K562 (cell line): ENCODE results near the gene SPNS1. TPM values are rescaled to one million over a fixed set of nuclear protein-coding genes. Genes with fewer than 3 reads are reported as not detected.

Source experiments
- FIP1L1 ChIP-seq: fragments of 200-400 bp; formaldehyde crosslinking; IDR thresholded peaks from 2 replicates; pipeline ENCODE4 v1.6.1; 2018; ENCODE audit warnings: mild to moderate bottlenecking, low read depth, low read length; ENCODE audit not compliant: poor library complexity, severe bottlenecking
- GATA2 ChIP-seq: sonication (generic); formaldehyde crosslinking; IDR thresholded peaks from 2 replicates; pipeline ENCODE4 v1.4.0; 2020; ENCODE audit warnings: mild to moderate bottlenecking, missing genetic modification reagents
- HNRNPLL ChIP-seq: fragments of 200-400 bp; formaldehyde crosslinking; IDR thresholded peaks from 2 replicates; pipeline ENCODE4 v1.6.1; 2017; ENCODE audit warnings: low read length, low read depth, mild to moderate bottlenecking; ENCODE audit not compliant: poor library complexity, severe bottlenecking
- POLR2AphosphoS2 ChIP-seq: IDR thresholded peaks from 2 replicates; pipeline ENCODE4 v1.6.1; 2012; ENCODE audit warnings: low read length, improper control_type of control experiment
- PTRF ChIP-seq: fragments of 450-650 bp; IDR thresholded peaks from 2 replicates; pipeline ENCODE4 v1.6.1; 2016; ENCODE audit warnings: mild to moderate bottlenecking, missing genetic modification characterization, missing compliant biosample characterization
- RBFOX2 ChIP-seq: fragments of 200-400 bp; formaldehyde crosslinking; IDR thresholded peaks from 2 replicates; pipeline ENCODE4 v1.6.1; 2017; ENCODE audit warnings: low read depth, mild to moderate bottlenecking, low read length, moderate library complexity
- SAFB ChIP-seq: fragments of 200-400 bp; formaldehyde crosslinking; IDR thresholded peaks from 2 replicates; pipeline ENCODE4 v1.6.1; 2017; ENCODE audit warnings: low read depth, low read length, borderline replicate concordance
- TRIM24 ChIP-seq, 2 experiments: fragments of 450-650 bp; IDR thresholded peaks; 2 replicates each; pipeline ENCODE4 v1.6.1; 2016
- ZNF134 ChIP-seq: fragments of 250-450 bp; sonication (Bioruptor Pico); conservative IDR thresholded peaks from 2 replicates; pipeline ENCODE4 v1.4.0; 2020
- ZNF197 ChIP-seq: fragments of 200-800 bp; sonication (Bioruptor generic); IDR thresholded peaks from 2 replicates; pipeline ENCODE4 v1.6.1; 2016; ENCODE audit warnings: low read depth, missing genetic modification characterization, missing compliant biosample characterization
- ZNF224 ChIP-seq: sonication (generic); formaldehyde crosslinking; IDR thresholded peaks from 2 replicates; pipeline ENCODE4 v1.8.0; 2022; ENCODE audit warnings: mild to moderate bottlenecking, missing genetic modification reagents
- polyA plus RNA-seq, 8 experiments: library from polyadenylated mRNA; depleted of rRNA in 4 of 8; stranded (reverse) in 5 of 8; unstranded in 3 of 8; fragments of >200 nt; fragmentation: Nextera tagmentation in 2 of 8; fragmentation: Illumina TruSeq in 1 of 8; extraction: Ambion mirVana in 2 of 8; extraction: Trizol in 1 of 8; gene quantifications; 2 replicates each; pipeline versions ENCODE4 v1.2.1 to v1.2.3, GENCODE V29; 2011 to 2014; ENCODE audit warnings: inconsistent platforms in 1 of 8, missing spikeins in 1 of 8
- total RNA-seq, 7 experiments: library from RNA; depleted of rRNA in 6 of 7; stranded (reverse); fragments of >200 nt in 6 of 7; fragmentation: Illumina TruSeq in 2 of 7; extraction: Trizol in 2 of 7; gene quantifications; 2 replicates each; pipeline versions ENCODE4 v1.2.1 to v1.2.3, GENCODE V29; 2011 to 2021; ENCODE audit warnings: low replicate concordance in 1 of 7
- TF ChIP-seq, protein P1 (sequence below): sonication (generic); formaldehyde crosslinking; IDR thresholded peaks from 2 replicates; pipeline ENCODE4 v1.8.1; 2023; ENCODE audit warnings: mild to moderate bottlenecking, missing genetic modification reagents
- TF ChIP-seq, protein P2 (sequence below): fragments of 250-450 bp; sonication (Bioruptor Pico); IDR thresholded peaks from 2 replicates; pipeline ENCODE4 v1.6.1; 2021; ENCODE audit warnings: mild to moderate bottlenecking
- TF ChIP-seq, protein P3 (sequence below): sonication (generic); formaldehyde crosslinking; IDR thresholded peaks from 2 replicates; pipeline ENCODE4 v1.8.0; 2023; ENCODE audit warnings: mild to moderate bottlenecking, missing genetic modification reagents
- TF ChIP-seq, protein P4 (sequence below): fragments of 150-350 bp; IDR thresholded peaks from 2 replicates; pipeline ENCODE4 v1.6.1; 2014; ENCODE audit warnings: low read depth, mild to moderate bottlenecking, low read length, borderline replicate concordance
- TF ChIP-seq, protein P5 (sequence below): conservative IDR thresholded peaks from 2 replicates; pipeline ENCODE4 v1.6.1; 2011; ENCODE audit warnings: low read depth, mild to moderate bottlenecking, low read length; ENCODE audit not compliant: control insufficient read depth

Gene SPNS1
- total and polyA plus RNA-seq, 9 of the 15 experiments (the other 6 are each of a cell fraction or from before 2014, with no cell fraction given): 0.58 to 64.9 (median 13.7) TPM

DNA sequence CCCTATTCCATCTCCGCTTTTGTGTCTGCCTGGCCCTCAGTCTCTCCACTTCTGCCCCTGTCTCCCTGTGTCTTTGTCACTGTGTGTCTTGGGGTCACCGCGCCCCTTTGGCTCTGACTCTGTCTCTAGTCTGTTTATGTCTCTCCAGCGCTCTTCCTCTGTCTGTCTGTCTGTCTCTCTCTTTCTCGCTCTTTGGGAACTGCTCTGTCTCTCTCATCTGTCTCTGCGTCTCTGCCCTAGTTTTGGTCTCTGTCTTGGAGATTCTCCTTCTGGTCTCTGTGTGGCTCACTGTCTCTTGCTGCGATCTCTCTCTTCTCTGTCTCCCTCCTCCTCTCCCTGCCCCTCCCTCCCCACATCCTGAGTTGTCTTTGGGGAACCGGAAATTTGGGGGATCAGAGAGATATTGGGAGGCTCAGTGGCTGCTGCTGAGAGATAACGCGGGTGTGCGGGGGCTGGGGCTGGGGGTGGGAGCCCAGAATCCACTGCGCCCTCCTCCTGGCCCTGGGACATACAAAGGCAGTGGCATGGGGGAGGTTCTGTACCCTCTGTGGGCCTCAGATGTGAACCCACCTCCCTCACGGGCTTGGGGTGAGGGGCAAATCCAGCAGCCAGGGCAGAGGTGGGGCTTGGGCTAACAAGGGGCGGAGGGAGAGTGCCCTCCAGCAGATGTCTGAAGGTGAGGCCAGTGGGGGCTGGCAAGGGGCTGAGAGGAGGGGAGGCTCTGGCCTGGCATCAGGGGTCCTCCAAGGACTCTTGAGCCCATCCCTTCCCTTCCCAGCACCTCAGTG is 34.7 kb downstream of the SPNS1 start (continued):
- TF ChIP-seq, protein P1, sequence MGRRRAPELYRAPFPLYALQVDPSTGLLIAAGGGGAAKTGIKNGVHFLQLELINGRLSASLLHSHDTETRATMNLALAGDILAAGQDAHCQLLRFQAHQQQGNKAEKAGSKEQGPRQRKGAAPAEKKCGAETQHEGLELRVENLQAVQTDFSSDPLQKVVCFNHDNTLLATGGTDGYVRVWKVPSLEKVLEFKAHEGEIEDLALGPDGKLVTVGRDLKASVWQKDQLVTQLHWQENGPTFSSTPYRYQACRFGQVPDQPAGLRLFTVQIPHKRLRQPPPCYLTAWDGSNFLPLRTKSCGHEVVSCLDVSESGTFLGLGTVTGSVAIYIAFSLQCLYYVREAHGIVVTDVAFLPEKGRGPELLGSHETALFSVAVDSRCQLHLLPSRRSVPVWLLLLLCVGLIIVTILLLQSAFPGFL (CRISPR knock-in tag): no peak
- TF ChIP-seq, protein P2, sequence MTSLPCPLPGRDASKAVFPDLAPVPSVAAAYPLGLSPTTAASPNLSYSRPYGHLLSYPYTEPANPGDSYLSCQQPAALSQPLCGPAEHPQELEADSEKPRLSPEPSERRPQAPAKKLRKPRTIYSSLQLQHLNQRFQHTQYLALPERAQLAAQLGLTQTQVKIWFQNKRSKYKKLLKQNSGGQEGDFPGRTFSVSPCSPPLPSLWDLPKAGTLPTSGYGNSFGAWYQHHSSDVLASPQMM (CRISPR knock-in tag): no peak
- TF ChIP-seq GATA2 (CRISPR knock-in tag) (peak; percentile 94), SAFB (no peak), ZNF224 (CRISPR knock-in tag) (0 out of 2 replicates have a peak, but pooled peaks have one; percentile 22), ZNF134 (no peak), FIP1L1 (no peak), RBFOX2 (peak; percentile 70), POLR2AphosphoS2 (no peak), TRIM24 (IDR thresholded peaks at IDR 0.05) (peak; percentile 82 to 84), PTRF (tag) (no peak), HNRNPLL (peak; percentile 19), ZNF197 (peak; percentile 75)
- TF ChIP-seq, protein P3, sequence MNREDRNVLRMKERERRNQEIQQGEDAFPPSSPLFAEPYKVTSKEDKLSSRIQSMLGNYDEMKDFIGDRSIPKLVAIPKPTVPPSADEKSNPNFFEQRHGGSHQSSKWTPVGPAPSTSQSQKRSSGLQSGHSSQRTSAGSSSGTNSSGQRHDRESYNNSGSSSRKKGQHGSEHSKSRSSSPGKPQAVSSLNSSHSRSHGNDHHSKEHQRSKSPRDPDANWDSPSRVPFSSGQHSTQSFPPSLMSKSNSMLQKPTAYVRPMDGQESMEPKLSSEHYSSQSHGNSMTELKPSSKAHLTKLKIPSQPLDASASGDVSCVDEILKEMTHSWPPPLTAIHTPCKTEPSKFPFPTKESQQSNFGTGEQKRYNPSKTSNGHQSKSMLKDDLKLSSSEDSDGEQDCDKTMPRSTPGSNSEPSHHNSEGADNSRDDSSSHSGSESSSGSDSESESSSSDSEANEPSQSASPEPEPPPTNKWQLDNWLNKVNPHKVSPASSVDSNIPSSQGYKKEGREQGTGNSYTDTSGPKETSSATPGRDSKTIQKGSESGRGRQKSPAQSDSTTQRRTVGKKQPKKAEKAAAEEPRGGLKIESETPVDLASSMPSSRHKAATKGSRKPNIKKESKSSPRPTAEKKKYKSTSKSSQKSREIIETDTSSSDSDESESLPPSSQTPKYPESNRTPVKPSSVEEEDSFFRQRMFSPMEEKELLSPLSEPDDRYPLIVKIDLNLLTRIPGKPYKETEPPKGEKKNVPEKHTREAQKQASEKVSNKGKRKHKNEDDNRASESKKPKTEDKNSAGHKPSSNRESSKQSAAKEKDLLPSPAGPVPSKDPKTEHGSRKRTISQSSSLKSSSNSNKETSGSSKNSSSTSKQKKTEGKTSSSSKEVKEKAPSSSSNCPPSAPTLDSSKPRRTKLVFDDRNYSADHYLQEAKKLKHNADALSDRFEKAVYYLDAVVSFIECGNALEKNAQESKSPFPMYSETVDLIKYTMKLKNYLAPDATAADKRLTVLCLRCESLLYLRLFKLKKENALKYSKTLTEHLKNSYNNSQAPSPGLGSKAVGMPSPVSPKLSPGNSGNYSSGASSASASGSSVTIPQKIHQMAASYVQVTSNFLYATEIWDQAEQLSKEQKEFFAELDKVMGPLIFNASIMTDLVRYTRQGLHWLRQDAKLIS (CRISPR knock-in tag): 0 out of 2 replicates have a peak, but pooled peaks have one; percentile 52
- TF ChIP-seq, protein P4, sequence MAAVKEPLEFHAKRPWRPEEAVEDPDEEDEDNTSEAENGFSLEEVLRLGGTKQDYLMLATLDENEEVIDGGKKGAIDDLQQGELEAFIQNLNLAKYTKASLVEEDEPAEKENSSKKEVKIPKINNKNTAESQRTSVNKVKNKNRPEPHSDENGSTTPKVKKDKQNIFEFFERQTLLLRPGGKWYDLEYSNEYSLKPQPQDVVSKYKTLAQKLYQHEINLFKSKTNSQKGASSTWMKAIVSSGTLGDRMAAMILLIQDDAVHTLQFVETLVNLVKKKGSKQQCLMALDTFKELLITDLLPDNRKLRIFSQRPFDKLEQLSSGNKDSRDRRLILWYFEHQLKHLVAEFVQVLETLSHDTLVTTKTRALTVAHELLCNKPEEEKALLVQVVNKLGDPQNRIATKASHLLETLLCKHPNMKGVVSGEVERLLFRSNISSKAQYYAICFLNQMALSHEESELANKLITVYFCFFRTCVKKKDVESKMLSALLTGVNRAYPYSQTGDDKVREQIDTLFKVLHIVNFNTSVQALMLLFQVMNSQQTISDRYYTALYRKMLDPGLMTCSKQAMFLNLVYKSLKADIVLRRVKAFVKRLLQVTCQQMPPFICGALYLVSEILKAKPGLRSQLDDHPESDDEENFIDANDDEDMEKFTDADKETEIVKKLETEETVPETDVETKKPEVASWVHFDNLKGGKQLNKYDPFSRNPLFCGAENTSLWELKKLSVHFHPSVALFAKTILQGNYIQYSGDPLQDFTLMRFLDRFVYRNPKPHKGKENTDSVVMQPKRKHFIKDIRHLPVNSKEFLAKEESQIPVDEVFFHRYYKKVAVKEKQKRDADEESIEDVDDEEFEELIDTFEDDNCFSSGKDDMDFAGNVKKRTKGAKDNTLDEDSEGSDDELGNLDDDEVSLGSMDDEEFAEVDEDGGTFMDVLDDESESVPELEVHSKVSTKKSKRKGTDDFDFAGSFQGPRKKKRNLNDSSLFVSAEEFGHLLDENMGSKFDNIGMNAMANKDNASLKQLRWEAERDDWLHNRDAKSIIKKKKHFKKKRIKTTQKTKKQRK: no peak
- TF ChIP-seq, protein P5, sequence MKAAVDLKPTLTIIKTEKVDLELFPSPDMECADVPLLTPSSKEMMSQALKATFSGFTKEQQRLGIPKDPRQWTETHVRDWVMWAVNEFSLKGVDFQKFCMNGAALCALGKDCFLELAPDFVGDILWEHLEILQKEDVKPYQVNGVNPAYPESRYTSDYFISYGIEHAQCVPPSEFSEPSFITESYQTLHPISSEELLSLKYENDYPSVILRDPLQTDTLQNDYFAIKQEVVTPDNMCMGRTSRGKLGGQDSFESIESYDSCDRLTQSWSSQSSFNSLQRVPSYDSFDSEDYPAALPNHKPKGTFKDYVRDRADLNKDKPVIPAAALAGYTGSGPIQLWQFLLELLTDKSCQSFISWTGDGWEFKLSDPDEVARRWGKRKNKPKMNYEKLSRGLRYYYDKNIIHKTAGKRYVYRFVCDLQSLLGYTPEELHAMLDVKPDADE: peak; percentile 83; the same call in 1 of the 2 replicates
